DMS114 treated with DMSO at 0.1 percent for 48 hours (cell line): ENCODE data around the gene MEIOB.
"Not testable (repeated sequence)": the region's sequence is repeated elsewhere in the genome, so short reads cannot be mapped to it uniquely, and the experiment has no call there.

Experiments
- DNase-seq: peaks from one replicate; lab custom pipeline; 2025; ENCODE audit not compliant: unreplicated experiment; lab: John Stamatoyannopoulos, UW

MEIOB gene

GRCh38 chr16:1816396-1817275 lies 55.3 kb downstream of the MEIOB start:
- no peak for DNase-seq

GRCh38 chr16:1815461-1815860 lies 56.5 kb downstream of the MEIOB start:
- DNase-seq = no peak

GRCh38 chr16:1812732-1813163 lies 59.2 kb downstream of the MEIOB start:
- peak; percentile 31 for DNase-seq

- DNase-seq = no peak
Observed at GRCh38 chr16:1810536-1810935, 61.4 kb downstream of the MEIOB start.

GRCh38 chr16:1810106-1810505 lies 61.9 kb downstream of the MEIOB start:
- DNase-seq = no peak

- DNase-seq = no peak
Observed at GRCh38 chr16:1809281-1809801, 62.6 kb downstream of the MEIOB start.

GRCh38 chr16:1808691-1809090 lies 63.3 kb downstream of the MEIOB start:
- no peak for DNase-seq

GRCh38 chr16:1807626-1808025 lies 64.3 kb downstream of the MEIOB start:
- DNase-seq = no peak

- no peak for DNase-seq
Observed at GRCh38 chr16:1800701-1801100, 71.3 kb downstream of the MEIOB start.

GRCh38 chr16:1799263-1799662 lies 72.7 kb downstream of the MEIOB start:
- not testable (repeated sequence) for DNase-seq

- no peak for DNase-seq
Observed at GRCh38 chr16:1794908-1795666, 76.9 kb downstream of the MEIOB start.

- DNase-seq = no peak
Observed at GRCh38 chr16:1794221-1794871, 77.6 kb downstream of the MEIOB start.

GRCh38 chr16:1793578-1794220 lies 78.3 kb downstream of the MEIOB start, which contains the start of gene IGFALS:
IGFALS (minus strand) TSS chr16:1793705; CDS start chr16:1793652, 53 bp downstream.
- DNase-seq = no peak

GRCh38 chr16:1792836-1793577 lies 79.0 kb downstream of the MEIOB start:
- DNase-seq = no peak

GRCh38 chr16:1791943-1792812 lies 79.8 kb downstream of the MEIOB start:
- no peak for DNase-seq

- DNase-seq = no peak
Observed at GRCh38 chr16:1791256-1791942, 80.6 kb downstream of the MEIOB start.

GRCh38 chr16:1790611-1791255 lies 81.2 kb downstream of the MEIOB start:
- DNase-seq = no peak

GRCh38 chr16:1790261-1790610 lies 81.7 kb downstream of the MEIOB start:
- no peak for DNase-seq
